ENCODE results near the gene MT1G. TPM values are rescaled to one million over a fixed set of nuclear protein-coding genes. Genes with fewer than 3 reads are reported as not detected.

Gene MT1G
- total and polyA plus RNA-seq, 9 of the 15 experiments (the other 6 are each of a cell fraction or from before 2014, with no cell fraction given): 0.28 to 1.7 (median 0.69) TPM; not detected in 4

GRCh38 chr16:56662357-56663354, 5.2 kb downstream of the MT1G start:
- Histone ChIP-seq H3K9me1 (ENCODE audit: control insufficient read depth, insufficient read depth, low read length) (peaks cover 2% of the 10 kb centered on the region), H3K27ac (ENCODE audit: extremely low read depth, low read depth, low read length) (no peak overlapping the region), H3K4me1 (replicated peaks in 1 of 2; ENCODE audit: control insufficient read depth in 2 of 2, insufficient read depth in 2 of 2, low read length in 2 of 2) (peaks cover 0 to 9% of the 10 kb centered on the region in 2 experiments; a peak in 2 of 5 replicates), H3K9me3 (replicated peaks; ENCODE audit: control insufficient read depth, insufficient read depth, low read depth, low read length) (no peaks in the 10 kb centered on the region), H3K79me2 (ENCODE audit: control insufficient read depth, insufficient read depth, low read length) (no peaks in the 10 kb centered on the region), H4K20me1 (replicated peaks; ENCODE audit: control insufficient read depth, insufficient read depth, low read length) (peaks cover 10% of the 10 kb centered on the region; the same call in 1 of the 2 replicates), H3K9ac (ENCODE audit: insufficient read depth in 1 of 2, low read depth in 2 of 2, low read length in 2 of 2) (no peak overlapping the region), H3K36me3 (ENCODE audit: control insufficient read depth, insufficient read depth, low read length) (no peaks in the 10 kb centered on the region), H3K4me3 (no peak overlapping the region), H3K4me2 (ENCODE audit: insufficient read depth, low read length) (no peak overlapping the region), H3K27me3 (ENCODE audit: control insufficient read depth in 2 of 2, insufficient read depth in 2 of 2, low read length in 2 of 2) (peaks cover 38 to 64% of the 10 kb centered on the region in 2 experiments), H2AFZ (ENCODE audit: low read depth, low read length) (no peak overlapping the region)
- no peak for TF ChIP-seq GMEB1 (CRISPR knock-in tag; IDR thresholded peaks at IDR 0.05)
- no peak for TF ChIP-seq PHF21A (IDR thresholded peaks at IDR 0.05; ENCODE audit: borderline replicate concordance, low read depth)
- no peak for TF ChIP-seq CAMTA2 (CRISPR knock-in tag; conservative IDR thresholded peaks at IDR 0.05)
- TF ChIP-seq ZNF311 (CRISPR knock-in tag; IDR thresholded peaks at IDR 0.05): no peak
- TF ChIP-seq ZNF518B (CRISPR knock-in tag; IDR thresholded peaks at IDR 0.05): no peak
- TF ChIP-seq SRSF1 (IDR thresholded peaks at IDR 0.05; ENCODE audit: low read depth, low read length): no peak
- TF ChIP-seq NFE2 (IDR thresholded peaks at IDR 0.05; ENCODE audit: low read depth): no peak
- TF ChIP-seq HDAC8 (tag; IDR thresholded peaks at IDR 0.05): no peak
- TF ChIP-seq THAP12 (CRISPR knock-in tag; IDR thresholded peaks at IDR 0.05): no peak
- no peak for TF ChIP-seq CBX8 (IDR thresholded peaks at IDR 0.05; ENCODE audit: borderline replicate concordance, extremely low read depth, low read depth, low read length, poor library complexity, severe bottlenecking)
- no peak for TF ChIP-seq SNAPC5 (CRISPR knock-in tag; IDR thresholded peaks at IDR 0.05)
- TF ChIP-seq PURB (CRISPR knock-in tag; IDR thresholded peaks at IDR 0.05; ENCODE audit: low read depth): no peak
- intact Hi-C loops (cut with micrococcal nuclease): no loop called here
- ChIA-PET CTCF (ENCODE audit: low intra/inter-chr PET ratio) (no interaction called here), POLR2A (no interaction called here)
- ATAC-seq (no peak), FAIRE-seq (no peak), DNase-seq (ENCODE audit: extremely low read depth in 1 of 4, low spot score in 3 of 4) (no peak)
- BruUV-seq (replicated peaks): no TSS peak
- in situ Hi-C loops (cut with MboI): no loop called here
- WGBS (ENCODE audit: insufficient coverage, low coverage, missing lambda C conversion rate): 15% methylated on average over 38 of the region's 48 CpGs

Measured in K562 (cell line).